ENCODE data around the gene CD22.
A peak's percentile ranks its signal among the peaks of the same experiment; 100 is the strongest.

Gene CD22

GRCh38 chr19:35332817-35333216, 3.8 kb downstream of the CD22 start:
- no peaks in the 10 kb centered on the region for H3K9me3 ChIP-seq (ENCODE audit: control insufficient read depth, low read length)
- no peaks in the 10 kb centered on the region for H3K79me1 ChIP-seq (replicated peaks; ENCODE audit: low read length, poor library complexity, severe bottlenecking)
- H2BK120ac ChIP-seq (ENCODE audit: low read depth, low read length), result no peak overlapping the region
- no peak overlapping the region for H3K9ac ChIP-seq (ENCODE audit: low read length)
- no peak overlapping the region for H3K18ac ChIP-seq (ENCODE audit: low read depth in 1 of 2, low read length in 2 of 2)
- no peaks in the 10 kb centered on the region for H3K36me3 ChIP-seq (ENCODE audit: control insufficient read depth in 1 of 2, insufficient read depth in 2 of 2, low read depth in 1 of 2, low read length in 2 of 2)
- no peak overlapping the region for H2BK15ac ChIP-seq (ENCODE audit: low read depth, poor library complexity, severe bottlenecking)
- no peak overlapping the region for H3K23ac ChIP-seq (ENCODE audit: low read length in 2 of 2)
- peaks cover 8 to 48% of the 10 kb centered on the region in 2 experiments for H3K27me3 ChIP-seq (ENCODE audit: control insufficient read depth in 1 of 2, insufficient read depth in 1 of 2, low read length in 2 of 2)
- no peak overlapping the region for H2BK12ac ChIP-seq (ENCODE audit: low read length in 2 of 2)
- no peak overlapping the region for H3K4ac ChIP-seq (ENCODE audit: low read depth in 1 of 2, low read length in 2 of 2)
- H3K27ac ChIP-seq (ENCODE audit: low read length, poor library complexity, severe bottlenecking), result no peak overlapping the region
- no peak overlapping the region for H4K91ac ChIP-seq (ENCODE audit: low read length)
- no peak overlapping the region for H2AFZ ChIP-seq (ENCODE audit: low read depth, low read length)
- H3K14ac ChIP-seq (ENCODE audit: low read length in 2 of 2), result no peak overlapping the region
- H2AK5ac ChIP-seq (ENCODE audit: low read length, severe bottlenecking), result no peak overlapping the region
- no peak overlapping the region for H3K4me3 ChIP-seq (ENCODE audit: insufficient read depth in 1 of 2, low read depth in 1 of 2, low read length in 2 of 2)
- H3K4me2 ChIP-seq (ENCODE audit: low read length, poor library complexity, severe bottlenecking), result no peak overlapping the region
- no peak overlapping the region for H4K8ac ChIP-seq (ENCODE audit: low read length)
- no peak overlapping the region for H2BK5ac ChIP-seq (ENCODE audit: low read depth, low read length, poor library complexity, severe bottlenecking)
- DNase-seq, result no peak
- whole genome bisulfite sequencing, result 84% methylated on average over 12 of the region's 12 CpGs
- no peaks in the 10 kb centered on the region for H3K4me1 ChIP-seq (ENCODE audit: control insufficient read depth, insufficient read depth, low read depth, low read length)

- H2BK15ac ChIP-seq (ENCODE audit: low read depth, poor library complexity, severe bottlenecking), result no peak overlapping the region
- no peaks in the 10 kb centered on the region for H3K36me3 ChIP-seq (ENCODE audit: control insufficient read depth in 1 of 2, insufficient read depth in 2 of 2, low read depth in 1 of 2, low read length in 2 of 2)
- no peak overlapping the region for H3K27ac ChIP-seq (ENCODE audit: low read length, poor library complexity, severe bottlenecking)
- no peak overlapping the region for H3K18ac ChIP-seq (ENCODE audit: low read depth in 1 of 2, low read length in 2 of 2)
- H3K4me3 ChIP-seq (ENCODE audit: insufficient read depth in 1 of 2, low read depth in 1 of 2, low read length in 2 of 2), result no peak overlapping the region
- no peak overlapping the region for H4K91ac ChIP-seq (ENCODE audit: low read length)
- H3K14ac ChIP-seq (ENCODE audit: low read length in 2 of 2), result no peak overlapping the region
- H2BK12ac ChIP-seq (ENCODE audit: low read length in 2 of 2), result no peak overlapping the region
- no peak for DNase-seq
- H3K27me3 ChIP-seq (ENCODE audit: control insufficient read depth in 1 of 2, insufficient read depth in 1 of 2, low read length in 2 of 2), result peaks cover 4 to 45% of the 10 kb centered on the region in 2 experiments
- H4K8ac ChIP-seq (ENCODE audit: low read length), result no peak overlapping the region
- H3K4ac ChIP-seq (ENCODE audit: low read depth in 1 of 2, low read length in 2 of 2), result no peak overlapping the region
- no peak overlapping the region for H2AFZ ChIP-seq (ENCODE audit: low read depth, low read length)
- H2BK5ac ChIP-seq (ENCODE audit: low read depth, low read length, poor library complexity, severe bottlenecking), result no peak overlapping the region
- H3K4me2 ChIP-seq (ENCODE audit: low read length, poor library complexity, severe bottlenecking), result no peak overlapping the region
- no peak overlapping the region for H2AK5ac ChIP-seq (ENCODE audit: low read length, severe bottlenecking)
- no peak overlapping the region for H3K23ac ChIP-seq (ENCODE audit: low read length in 2 of 2)
- no peak overlapping the region for H2BK120ac ChIP-seq (ENCODE audit: low read depth, low read length)
- H3K9me3 ChIP-seq (ENCODE audit: control insufficient read depth, low read length), result no peaks in the 10 kb centered on the region
- 93% methylated on average over 9 of the region's 10 CpGs for WGBS
- no peak overlapping the region for H3K9ac ChIP-seq (ENCODE audit: low read length)
- no peaks in the 10 kb centered on the region for H3K79me1 ChIP-seq (replicated peaks; ENCODE audit: low read length, poor library complexity, severe bottlenecking)
- H3K4me1 ChIP-seq (ENCODE audit: control insufficient read depth, insufficient read depth, low read depth, low read length), result no peaks in the 10 kb centered on the region
These were observed 5.3 kb downstream of the CD22 start for GRCh38 chr19:35334144-35334753.

- H3K9ac ChIP-seq (ENCODE audit: low read length), result no peak overlapping the region
- H3K27ac ChIP-seq (ENCODE audit: low read length, poor library complexity, severe bottlenecking), result no peak overlapping the region
- no peaks in the 10 kb centered on the region for H3K9me3 ChIP-seq (ENCODE audit: control insufficient read depth, low read length)
- H3K36me3 ChIP-seq (ENCODE audit: control insufficient read depth in 1 of 2, insufficient read depth in 2 of 2, low read depth in 1 of 2, low read length in 2 of 2), result no peaks in the 10 kb centered on the region
- no peak overlapping the region for H4K91ac ChIP-seq (ENCODE audit: low read length)
- peaks cover 0 to 40% of the 10 kb centered on the region in 2 experiments for H3K27me3 ChIP-seq (ENCODE audit: control insufficient read depth in 1 of 2, insufficient read depth in 1 of 2, low read length in 2 of 2)
- H3K79me1 ChIP-seq (replicated peaks; ENCODE audit: low read length, poor library complexity, severe bottlenecking), result no peaks in the 10 kb centered on the region
- no peak overlapping the region for H2BK12ac ChIP-seq (ENCODE audit: low read length in 2 of 2)
- H2AK5ac ChIP-seq (ENCODE audit: low read length, severe bottlenecking), result no peak overlapping the region
- peak overlapping the region in 1 of 2 experiments; percentile 11 for H3K14ac ChIP-seq (ENCODE audit: low read length in 2 of 2)
- DNase-seq, result no peak
- H3K4me2 ChIP-seq (ENCODE audit: low read length, poor library complexity, severe bottlenecking), result no peak overlapping the region
- no peak overlapping the region for H2BK5ac ChIP-seq (ENCODE audit: low read depth, low read length, poor library complexity, severe bottlenecking)
- H3K4me3 ChIP-seq (ENCODE audit: insufficient read depth in 1 of 2, low read depth in 1 of 2, low read length in 2 of 2), result no peak overlapping the region
- H3K4me1 ChIP-seq (ENCODE audit: control insufficient read depth, insufficient read depth, low read depth, low read length), result no peaks in the 10 kb centered on the region
- no peak overlapping the region for H3K4ac ChIP-seq (ENCODE audit: low read depth in 1 of 2, low read length in 2 of 2)
- H2BK15ac ChIP-seq (ENCODE audit: low read depth, poor library complexity, severe bottlenecking), result no peak overlapping the region
- no peak overlapping the region for H2BK120ac ChIP-seq (ENCODE audit: low read depth, low read length)
- no peak overlapping the region for H3K23ac ChIP-seq (ENCODE audit: low read length in 2 of 2)
- WGBS, result 91% methylated on average over 21 of the region's 21 CpGs
- no peak overlapping the region for H3K18ac ChIP-seq (ENCODE audit: low read depth in 1 of 2, low read length in 2 of 2)
- no peak overlapping the region for H4K8ac ChIP-seq (ENCODE audit: low read length)
- no peak overlapping the region for H2AFZ ChIP-seq (ENCODE audit: low read depth, low read length)
These were observed 7.4 kb downstream of the CD22 start for GRCh38 chr19:35336166-35336955.

GRCh38 chr19:35337097-35337983, 8.4 kb downstream of the CD22 start:
- Histone ChIP-seq H3K9me3 (ENCODE audit: control insufficient read depth, low read length) (no peaks in the 10 kb centered on the region), H2BK5ac (ENCODE audit: low read depth, low read length, poor library complexity, severe bottlenecking) (no peak overlapping the region), H2AK5ac (ENCODE audit: low read length, severe bottlenecking) (no peak overlapping the region), H3K79me1 (replicated peaks; ENCODE audit: low read length, poor library complexity, severe bottlenecking) (no peaks in the 10 kb centered on the region), H4K91ac (ENCODE audit: low read length) (no peak overlapping the region), H3K9ac (ENCODE audit: low read length) (no peak overlapping the region), H2BK120ac (ENCODE audit: low read depth, low read length) (no peak overlapping the region), H2BK15ac (ENCODE audit: low read depth, poor library complexity, severe bottlenecking) (no peak overlapping the region), H3K18ac (ENCODE audit: low read depth in 1 of 2, low read length in 2 of 2) (no peak overlapping the region), H3K4me2 (ENCODE audit: low read length, poor library complexity, severe bottlenecking) (no peak overlapping the region), H3K27ac (ENCODE audit: low read length, poor library complexity, severe bottlenecking) (no peak overlapping the region), H2BK12ac (ENCODE audit: low read length in 2 of 2) (no peak overlapping the region), H3K14ac (ENCODE audit: low read length in 2 of 2) (no peak overlapping the region), H3K36me3 (ENCODE audit: control insufficient read depth in 1 of 2, insufficient read depth in 2 of 2, low read depth in 1 of 2, low read length in 2 of 2) (no peaks in the 10 kb centered on the region), H3K4me3 (ENCODE audit: insufficient read depth in 1 of 2, low read depth in 1 of 2, low read length in 2 of 2) (no peak overlapping the region), H3K27me3 (ENCODE audit: control insufficient read depth in 1 of 2, insufficient read depth in 1 of 2, low read length in 2 of 2) (peaks cover 0 to 41% of the 10 kb centered on the region in 2 experiments), H3K4me1 (ENCODE audit: control insufficient read depth, insufficient read depth, low read depth, low read length) (no peaks in the 10 kb centered on the region), H4K8ac (ENCODE audit: low read length) (no peak overlapping the region), H2AFZ (ENCODE audit: low read depth, low read length) (no peak overlapping the region), H3K23ac (ENCODE audit: low read length in 2 of 2) (no peak overlapping the region), H3K4ac (ENCODE audit: low read depth in 1 of 2, low read length in 2 of 2) (no peak overlapping the region)
- DNase-seq, result no peak
- WGBS, result 85% methylated on average over 23 of the region's 25 CpGs
